Activated T-cell treated with anti-CD3 and anti-CD28 coated beads, Interleukin-2, amount 50 U/mL, for 4 hours (primary cell): ENCODE results near the gene HP1BP3. TPM values are rescaled to one million over a fixed set of nuclear protein-coding genes. Genes with fewer than 3 reads are reported as not detected.
"Not testable (repeated sequence)": the region's sequence is repeated elsewhere in the genome, so short reads cannot be mapped to it uniquely, and the experiment has no call there.

Experiments used
- ATAC-seq, 2 donors: fragments of 200-7000 bp; cut with Tn5 transposase; one replicate each; pipeline ENCODE4 v1.10.0; 2021
- DNase-seq: peaks from one replicate; pipeline ENCODE4 v3.0.0-alpha.2; 2020
- H3K27me3 Mint-ChIP-seq: one replicate; pipeline ENCODE4 v1.8.0; 2021; ENCODE audit warnings: low read depth, mixed read lengths
- H3K36me3 Mint-ChIP-seq: one replicate; pipeline ENCODE4 v1.8.0; 2022; ENCODE audit warnings: mixed read lengths; ENCODE audit not compliant: insufficient read depth
- H3K4me1 Mint-ChIP-seq: one replicate; pipeline ENCODE4 v1.8.0; 2021; ENCODE audit warnings: low read depth, mixed read lengths
- H3K4me3 Mint-ChIP-seq: one replicate; pipeline ENCODE4 v1.8.0; 2021; ENCODE audit warnings: mild to moderate bottlenecking, moderate library complexity, mixed read lengths
- H3K9me3 Mint-ChIP-seq: one replicate; pipeline ENCODE4 v1.8.0; 2021; ENCODE audit warnings: mixed read lengths
- total RNA-seq, 3 donors: library from RNA; stranded (reverse); gene quantifications; one replicate each; pipeline ENCODE4 v1.2.1, GENCODE V29; 2021

HP1BP3 gene
- total RNA-seq, 3 donors from 2014 or later: 102 to 116 (median 107) TPM

- H3K4me1 Mint-ChIP-seq: peaks cover 18% of the 10 kb centered on the region
- H3K9me3 Mint-ChIP-seq, H3K4me3 Mint-ChIP-seq, H3K27me3 Mint-ChIP-seq, H3K36me3 Mint-ChIP-seq, DNase-seq, ATAC-seq: not testable (repeated sequence)
These were observed 2.5 kb upstream of the HP1BP3 start for GRCh38 chr1:20789598-20789997.

- DNase-seq: no peak
- no peaks in the 10 kb centered on the region for H3K9me3 Mint-ChIP-seq
These were observed 1.0 kb upstream of the HP1BP3 start for GRCh38 chr1:20787840-20788795.

GRCh38 chr1:20786253-20787028 lies 666 bp downstream of the HP1BP3 start:
- ATAC-seq (peak; percentile 75 to 79), DNase-seq (peak; percentile 95)
- no peaks in the 10 kb centered on the region for H3K36me3 Mint-ChIP-seq
- H3K4me3 Mint-ChIP-seq: peak overlapping the region; percentile 100
- no peaks in the 10 kb centered on the region for H3K9me3 Mint-ChIP-seq
- peaks cover 2% of the 10 kb centered on the region for H3K27me3 Mint-ChIP-seq
- peaks cover 32% of the 10 kb centered on the region for H3K4me1 Mint-ChIP-seq

More at GRCh38 chr1:20787840-20788795, 1.0 kb upstream of the HP1BP3 start:
- H3K27me3 Mint-ChIP-seq: peaks cover 2% of the 10 kb centered on the region
- peaks cover 26% of the 10 kb centered on the region for H3K4me1 Mint-ChIP-seq
- ATAC-seq: no peak
- peak overlapping the region; percentile 92 for H3K4me3 Mint-ChIP-seq
- no peaks in the 10 kb centered on the region for H3K36me3 Mint-ChIP-seq

GRCh38 chr1:20785907-20786252 lies 1.2 kb downstream of the HP1BP3 start:
- peaks cover 1% of the 10 kb centered on the region for H3K27me3 Mint-ChIP-seq
- H3K9me3 Mint-ChIP-seq: no peaks in the 10 kb centered on the region
- H3K4me1 Mint-ChIP-seq: peaks cover 36% of the 10 kb centered on the region
- peak overlapping the region; percentile 100 for H3K4me3 Mint-ChIP-seq
- H3K36me3 Mint-ChIP-seq: peaks cover 3% of the 10 kb centered on the region
- no peak for ATAC-seq
- DNase-seq: no peak

- H3K27me3 Mint-ChIP-seq: no peaks in the 10 kb centered on the region
- H3K4me1 Mint-ChIP-seq: peaks cover 17% of the 10 kb centered on the region
- no peaks in the 10 kb centered on the region for H3K9me3 Mint-ChIP-seq
- ATAC-seq: no peak
- no peak overlapping the region for H3K4me3 Mint-ChIP-seq
- no peak for DNase-seq
- peaks cover 30% of the 10 kb centered on the region for H3K36me3 Mint-ChIP-seq
These were observed 11.4 kb downstream of the HP1BP3 start for GRCh38 chr1:20775700-20776099.

- no peaks in the 10 kb centered on the region for H3K27me3 Mint-ChIP-seq
- ATAC-seq: no peak
- no peak for DNase-seq
- peaks cover 6% of the 10 kb centered on the region for H3K4me1 Mint-ChIP-seq
- H3K36me3 Mint-ChIP-seq: peaks cover 31% of the 10 kb centered on the region
- H3K9me3 Mint-ChIP-seq: no peaks in the 10 kb centered on the region
- H3K4me3 Mint-ChIP-seq: no peak overlapping the region
These were observed 15.3 kb downstream of the HP1BP3 start for GRCh38 chr1:20771780-20772179.

- Mint-ChIP-seq H3K9me3 (no peaks in the 10 kb centered on the region), H3K4me3 (no peak overlapping the region), H3K36me3 (peaks cover 31% of the 10 kb centered on the region), H3K27me3 (no peaks in the 10 kb centered on the region), H3K4me1 (no peaks in the 10 kb centered on the region)
- DNase-seq: no peak
- ATAC-seq: no peak
These were observed 16.6 kb downstream of the HP1BP3 start for GRCh38 chr1:20770314-20771087.

- Mint-ChIP-seq H3K27me3 (no peaks in the 10 kb centered on the region), H3K4me3 (no peak overlapping the region), H3K9me3 (no peaks in the 10 kb centered on the region), H3K4me1 (no peaks in the 10 kb centered on the region), H3K36me3 (peaks cover 36% of the 10 kb centered on the region)
- DNase-seq: no peak
- ATAC-seq: no peak
These were observed 19.8 kb downstream of the HP1BP3 start for GRCh38 chr1:20767271-20767670.

- H3K27me3 Mint-ChIP-seq: no peaks in the 10 kb centered on the region
- no peaks in the 10 kb centered on the region for H3K4me1 Mint-ChIP-seq
- H3K4me3 Mint-ChIP-seq: no peak overlapping the region
- H3K9me3 Mint-ChIP-seq: no peaks in the 10 kb centered on the region
- ATAC-seq: no peak
- peaks cover 36% of the 10 kb centered on the region for H3K36me3 Mint-ChIP-seq
- no peak for DNase-seq
These were observed 23.7 kb downstream of the HP1BP3 start for GRCh38 chr1:20763417-20763816.

GRCh38 chr1:20760322-20760721 lies 26.8 kb downstream of the HP1BP3 start:
- no peaks in the 10 kb centered on the region for H3K27me3 Mint-ChIP-seq
- H3K4me3 Mint-ChIP-seq: no peak overlapping the region
- no peaks in the 10 kb centered on the region for H3K4me1 Mint-ChIP-seq
- peaks cover 38% of the 10 kb centered on the region for H3K36me3 Mint-ChIP-seq
- ATAC-seq: no peak
- DNase-seq: no peak
- H3K9me3 Mint-ChIP-seq: no peaks in the 10 kb centered on the region

GRCh38 chr1:20753589-20753988 lies 33.5 kb downstream of the HP1BP3 start:
- DNase-seq (no peak), ATAC-seq (no peak)
- Mint-ChIP-seq H3K36me3 (peaks cover 27% of the 10 kb centered on the region), H3K4me3 (no peak overlapping the region), H3K9me3 (no peaks in the 10 kb centered on the region), H3K4me1 (no peaks in the 10 kb centered on the region), H3K27me3 (no peaks in the 10 kb centered on the region)

GRCh38 chr1:20751462-20751990 lies 35.6 kb downstream of the HP1BP3 start:
- DNase-seq (no peak), ATAC-seq (no peak)
- peaks cover 37% of the 10 kb centered on the region for H3K36me3 Mint-ChIP-seq
- no peaks in the 10 kb centered on the region for H3K9me3 Mint-ChIP-seq
- H3K27me3 Mint-ChIP-seq: no peaks in the 10 kb centered on the region
- no peaks in the 10 kb centered on the region for H3K4me1 Mint-ChIP-seq
- H3K4me3 Mint-ChIP-seq: no peak overlapping the region

- no peaks in the 10 kb centered on the region for H3K4me1 Mint-ChIP-seq
- no peak for DNase-seq
- peaks cover 33% of the 10 kb centered on the region for H3K36me3 Mint-ChIP-seq
- no peak overlapping the region for H3K4me3 Mint-ChIP-seq
- no peak for ATAC-seq
- no peaks in the 10 kb centered on the region for H3K27me3 Mint-ChIP-seq
- H3K9me3 Mint-ChIP-seq: no peaks in the 10 kb centered on the region
These were observed 44.4 kb downstream of the HP1BP3 start for GRCh38 chr1:20742671-20743070.

GRCh38 chr1:20740781-20741180 lies 46.3 kb downstream of the HP1BP3 start:
- DNase-seq (no peak), ATAC-seq (no peak)
- Mint-ChIP-seq H3K4me1 (no peaks in the 10 kb centered on the region), H3K27me3 (no peaks in the 10 kb centered on the region), H3K9me3 (no peaks in the 10 kb centered on the region), H3K4me3 (no peak overlapping the region), H3K36me3 (peaks cover 30% of the 10 kb centered on the region)
